Thoracic aorta (tissue), 2 donors: ENCODE results near the gene KRT71. TPM values are rescaled to one million over a fixed set of nuclear protein-coding genes. Genes with fewer than 3 reads are reported as not detected.

Experiments used
- ATAC-seq: fragments of 150-250 bp; one replicate; pipeline ENCODE4 v1.8.0; 2017; ENCODE audit warnings: low read depth; ENCODE audit not compliant: insufficient number of reproducible peaks, low FRiP score
- DNase-seq: peaks from one replicate; pipeline ENCODE4 v3.0.0-alpha.2; 2020; ENCODE audit warnings: low spot score
- H3K27ac ChIP-seq, 2 donors: fragments of 200-600 bp; sonication (generic); 1 replicate in 1 of 2; 2 replicates in 1 of 2; pipeline ENCODE4 v1.5.1; 2016; ENCODE audit warnings: mild to moderate bottlenecking in 2 of 2, moderate library complexity in 2 of 2
- H3K27me3 ChIP-seq: fragments of 200-600 bp; sonication (generic); replicated peaks from 2 replicates; pipeline ENCODE4 v1.6.0; 2016; ENCODE audit warnings: mild to moderate bottlenecking; ENCODE audit not compliant: insufficient read depth
- H3K36me3 ChIP-seq: fragments of 200-600 bp; sonication (generic); one replicate; pipeline ENCODE4 v1.5.1; 2016
- H3K4me1 ChIP-seq, 2 donors: fragments of 200-600 bp; sonication (generic); 1 replicate in 1 of 2; 2 replicates in 1 of 2; pipeline versions ENCODE4 v1.5.1 to v1.6.0; 2016; ENCODE audit warnings: low read depth in 2 of 2, mild to moderate bottlenecking in 1 of 2; ENCODE audit not compliant: control insufficient read depth in 1 of 2
- H3K4me3 ChIP-seq: fragments of 200-600 bp; sonication (generic); 2 replicates; pipeline ENCODE4 v1.5.1; 2016; ENCODE audit warnings: mild to moderate bottlenecking
- H3K9me3 ChIP-seq: fragments of 200-600 bp; sonication (generic); 2 replicates; pipeline ENCODE4 v1.5.1; 2016
- CTCF ChIP-seq: fragments of 200-600 bp; sonication (generic); IDR thresholded peaks from one replicate; pipeline ENCODE4 v1.5.1; 2019; ENCODE audit warnings: antibody characterized with exemption
- total RNA-seq, 2 donors: library from RNA; depleted of rRNA; stranded (reverse); fragments of >200 nt; gene quantifications; one replicate each; pipeline versions ENCODE4 v1.1.0 to v1.2.3, GENCODE V29; 2016

The KRT71 gene
- total RNA-seq, 2 donors from 2014 or later = not detected

GRCh38 chr12:52530905-52531304 lies 22.0 kb downstream of the KRT71 start:
- Histone ChIP-seq H3K27me3 (no peaks in the 10 kb centered on the region), H3K4me1 (no peaks in the 10 kb centered on the region), H3K27ac (no peak overlapping the region), H3K4me3 (no peak overlapping the region), H3K9me3 (no peaks in the 10 kb centered on the region), H3K36me3 (no peaks in the 10 kb centered on the region)
- TF ChIP-seq CTCF = no peak
- ATAC-seq (no peak), DNase-seq (no peak)

GRCh38 chr12:52530366-52530765 lies 22.6 kb downstream of the KRT71 start:
- ATAC-seq (no peak), DNase-seq (no peak)
- Histone ChIP-seq H3K36me3 (no peaks in the 10 kb centered on the region), H3K4me3 (no peak overlapping the region), H3K4me1 (no peaks in the 10 kb centered on the region), H3K27me3 (no peaks in the 10 kb centered on the region), H3K9me3 (no peaks in the 10 kb centered on the region), H3K27ac (no peak overlapping the region)
- no peak for TF ChIP-seq CTCF

DNA sequence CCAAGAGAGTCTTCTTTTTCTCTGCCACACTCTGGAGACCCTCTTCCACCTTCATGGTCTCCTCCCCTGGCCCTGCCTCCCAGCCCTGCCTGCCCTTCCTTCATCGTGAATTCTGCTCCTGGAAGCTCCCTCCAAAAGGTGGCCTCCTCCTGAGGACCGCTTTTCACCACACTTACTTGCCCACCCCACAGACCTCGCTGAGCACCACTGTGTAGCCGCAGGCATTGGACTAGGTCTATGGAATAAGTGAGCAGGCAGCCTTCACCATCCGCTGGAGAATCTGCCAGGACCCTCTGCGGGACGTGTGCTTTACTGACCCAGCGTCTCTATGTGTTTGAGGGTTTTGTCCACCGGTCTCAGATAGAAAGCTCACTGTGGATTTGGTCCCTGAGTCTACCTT lies 23.1 kb downstream of the KRT71 start:
- H3K4me3 ChIP-seq = no peak overlapping the region
- no peaks in the 10 kb centered on the region for H3K27me3 ChIP-seq
- H3K27ac ChIP-seq = no peak overlapping the region
- DNase-seq (no peak), ATAC-seq (no peak)
- TF ChIP-seq CTCF = no peak
- H3K9me3 ChIP-seq = no peaks in the 10 kb centered on the region
- H3K36me3 ChIP-seq = no peaks in the 10 kb centered on the region
- H3K4me1 ChIP-seq = no peaks in the 10 kb centered on the region

DNA sequence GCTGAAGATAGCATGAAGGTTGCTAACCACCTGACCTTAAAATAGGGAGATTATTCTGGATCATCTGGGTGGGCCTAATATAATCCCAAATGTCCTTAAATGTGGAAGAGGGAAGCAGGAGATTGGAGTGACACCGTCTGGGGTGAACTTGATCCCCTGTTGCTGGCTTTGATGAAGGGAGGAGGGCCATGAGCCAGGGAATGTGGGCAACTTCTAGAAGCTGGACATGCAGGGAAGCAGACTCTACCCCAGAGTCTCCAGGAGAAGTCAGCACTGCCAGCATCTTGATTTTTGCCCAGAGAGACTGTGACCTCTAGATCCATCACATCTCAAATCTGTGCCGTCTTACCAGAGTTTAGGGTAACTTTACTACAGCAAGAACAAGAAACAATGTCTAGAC lies 23.5 kb downstream of the KRT71 start:
- ATAC-seq (no peak), DNase-seq (no peak)
- TF ChIP-seq CTCF = no peak
- Histone ChIP-seq H3K27me3 (no peaks in the 10 kb centered on the region), H3K4me1 (no peaks in the 10 kb centered on the region), H3K36me3 (no peaks in the 10 kb centered on the region), H3K4me3 (no peak overlapping the region), H3K27ac (no peak overlapping the region), H3K9me3 (no peaks in the 10 kb centered on the region)

GRCh38 chr12:52528641-52529143 lies 24.3 kb downstream of the KRT71 start:
- Histone ChIP-seq H3K4me3 (no peak overlapping the region), H3K36me3 (no peaks in the 10 kb centered on the region), H3K4me1 (no peaks in the 10 kb centered on the region), H3K27ac (no peak overlapping the region), H3K9me3 (no peaks in the 10 kb centered on the region), H3K27me3 (no peaks in the 10 kb centered on the region)
- ATAC-seq (no peak), DNase-seq (no peak)
- TF ChIP-seq CTCF = no peak
